Adipocyte (in vitro differentiated cells): ENCODE results near the gene PRSS50.
A peak's percentile ranks its signal among the peaks of the same experiment; 100 is the strongest.

ENCODE experiments used
- DNase-seq: peaks from one replicate; pipeline ENCODE4 v3.0.0-alpha.2; 2015; ENCODE audit warnings: low read depth
- H3K27me3 ChIP-seq: replicated peaks from 2 replicates; pipeline ENCODE4 v1.7.0; 2013; ENCODE audit warnings: mild to moderate bottlenecking, low read length, moderate library complexity; ENCODE audit not compliant: control insufficient read depth, insufficient read depth
- H3K36me3 ChIP-seq: 2 replicates; pipeline ENCODE4 v1.7.0; 2013; ENCODE audit warnings: low read length, mild to moderate bottlenecking, moderate library complexity; ENCODE audit not compliant: control insufficient read depth, insufficient read depth, severe bottlenecking
- H3K4me1 ChIP-seq: 2 replicates; pipeline ENCODE4 v1.7.0; 2013; ENCODE audit warnings: mild to moderate bottlenecking, low read length, moderate library complexity; ENCODE audit not compliant: control insufficient read depth, insufficient read depth
- H3K4me3 ChIP-seq: 2 replicates; pipeline ENCODE4 v1.7.0; 2013; ENCODE audit warnings: mild to moderate bottlenecking, low read length, moderate library complexity
- H3K9ac ChIP-seq: 2 replicates; pipeline ENCODE4 v1.7.0; 2013; ENCODE audit warnings: mild to moderate bottlenecking, low read length, moderate library complexity
- H3K9me3 ChIP-seq: 2 replicates; pipeline ENCODE4 v1.7.0; 2013; ENCODE audit warnings: mild to moderate bottlenecking, low read length, moderate library complexity; ENCODE audit not compliant: control insufficient read depth

PRSS50 gene

DNA sequence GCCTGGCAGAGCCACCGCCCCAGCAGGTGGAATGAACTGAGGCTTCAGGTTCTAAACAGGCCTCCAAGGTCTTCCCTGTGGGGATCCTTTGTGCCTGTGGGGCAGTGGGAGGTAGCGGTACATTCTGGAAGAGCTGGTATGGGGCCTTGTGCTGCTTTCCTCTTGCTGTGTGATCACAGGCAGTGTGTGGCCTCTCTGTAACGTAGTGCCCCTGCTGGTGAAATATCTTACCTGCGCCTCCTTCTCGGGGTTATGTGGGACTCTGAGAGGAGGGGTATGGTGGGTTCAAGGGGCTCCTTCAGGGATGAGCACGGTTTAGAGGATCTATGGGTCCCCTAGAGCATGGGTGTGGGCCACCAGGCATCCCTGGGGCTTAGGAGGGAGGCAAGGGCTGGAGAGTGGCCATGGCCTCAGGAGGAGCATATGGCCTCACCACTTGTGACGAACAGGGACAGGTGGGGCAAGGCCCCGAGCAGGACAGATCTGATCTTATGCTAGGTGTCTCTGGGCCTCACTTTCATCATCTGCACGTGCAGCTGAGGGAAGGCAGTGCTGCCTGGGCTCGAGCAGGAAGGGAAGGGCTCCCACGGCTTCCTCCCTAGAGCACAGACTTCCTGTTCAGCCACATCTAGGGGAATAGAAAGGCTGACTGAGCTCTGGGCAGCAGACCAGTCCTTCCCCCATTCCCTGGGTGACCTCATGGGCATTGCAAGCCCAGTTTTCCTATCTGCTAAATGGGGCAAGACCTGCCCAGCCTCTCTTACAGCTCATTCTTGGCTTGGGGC lies 22.3 kb downstream of the PRSS50 start:
- Histone ChIP-seq H3K9me3 (no peaks in the 10 kb centered on the region), H3K36me3 (no peaks in the 10 kb centered on the region), H3K4me1 (peaks cover 16% of the 10 kb centered on the region), H3K27me3 (peaks cover 10% of the 10 kb centered on the region), H3K4me3 (no peak overlapping the region), H3K9ac (no peak overlapping the region)
- DNase-seq: no peak

DNA sequence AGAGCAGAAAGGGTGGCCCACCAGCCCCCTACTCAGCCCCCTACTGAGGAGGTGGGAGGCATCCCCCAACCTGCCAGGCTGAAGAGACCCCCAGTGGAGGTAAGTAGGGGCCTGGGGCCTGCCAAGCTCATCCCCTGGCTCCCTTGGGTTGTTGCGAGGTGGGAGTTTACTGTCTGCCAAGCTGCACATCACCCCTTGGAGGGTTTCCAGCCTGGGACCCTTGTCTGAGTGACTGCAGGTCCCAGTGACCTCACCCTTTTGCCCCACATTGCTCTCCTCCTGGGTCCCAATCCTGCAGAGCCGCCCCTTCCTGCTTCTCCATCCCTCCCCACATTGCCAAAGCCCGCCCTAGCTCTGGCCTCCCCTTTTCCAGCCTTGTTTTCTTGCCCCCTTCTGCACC lies 23.1 kb downstream of the PRSS50 start:
- Histone ChIP-seq H3K4me3 (no peak overlapping the region), H3K9me3 (no peaks in the 10 kb centered on the region), H3K27me3 (peaks cover 13% of the 10 kb centered on the region), H3K4me1 (peaks cover 9% of the 10 kb centered on the region), H3K36me3 (no peaks in the 10 kb centered on the region), H3K9ac (no peak overlapping the region)
- no peak for DNase-seq

DNA sequence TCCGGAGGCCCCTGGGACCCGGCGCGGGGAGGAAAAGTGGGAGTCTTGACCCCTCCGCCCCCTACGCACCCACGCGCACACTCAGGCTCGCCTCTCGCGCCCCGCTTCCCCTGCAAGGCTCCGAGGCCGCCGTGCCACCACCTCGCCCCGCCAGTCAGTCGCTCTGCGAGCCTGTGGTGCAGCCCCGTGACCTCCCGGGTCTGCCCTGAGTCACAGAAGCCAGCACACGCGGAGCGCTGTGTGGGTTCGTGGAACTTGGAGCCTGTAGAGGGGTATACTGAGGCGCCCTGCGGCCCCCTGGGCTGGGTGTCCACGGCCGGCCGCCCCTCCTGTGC lies 23.8 kb downstream of the PRSS50 start:
- peaks cover 19% of the 10 kb centered on the region for H3K27me3 ChIP-seq
- no peaks in the 10 kb centered on the region for H3K36me3 ChIP-seq
- H3K4me1 ChIP-seq: peaks cover 7% of the 10 kb centered on the region
- no peak overlapping the region for H3K9ac ChIP-seq
- peak overlapping the region; percentile 46 for H3K4me3 ChIP-seq
- no peak for DNase-seq
- no peaks in the 10 kb centered on the region for H3K9me3 ChIP-seq

DNA sequence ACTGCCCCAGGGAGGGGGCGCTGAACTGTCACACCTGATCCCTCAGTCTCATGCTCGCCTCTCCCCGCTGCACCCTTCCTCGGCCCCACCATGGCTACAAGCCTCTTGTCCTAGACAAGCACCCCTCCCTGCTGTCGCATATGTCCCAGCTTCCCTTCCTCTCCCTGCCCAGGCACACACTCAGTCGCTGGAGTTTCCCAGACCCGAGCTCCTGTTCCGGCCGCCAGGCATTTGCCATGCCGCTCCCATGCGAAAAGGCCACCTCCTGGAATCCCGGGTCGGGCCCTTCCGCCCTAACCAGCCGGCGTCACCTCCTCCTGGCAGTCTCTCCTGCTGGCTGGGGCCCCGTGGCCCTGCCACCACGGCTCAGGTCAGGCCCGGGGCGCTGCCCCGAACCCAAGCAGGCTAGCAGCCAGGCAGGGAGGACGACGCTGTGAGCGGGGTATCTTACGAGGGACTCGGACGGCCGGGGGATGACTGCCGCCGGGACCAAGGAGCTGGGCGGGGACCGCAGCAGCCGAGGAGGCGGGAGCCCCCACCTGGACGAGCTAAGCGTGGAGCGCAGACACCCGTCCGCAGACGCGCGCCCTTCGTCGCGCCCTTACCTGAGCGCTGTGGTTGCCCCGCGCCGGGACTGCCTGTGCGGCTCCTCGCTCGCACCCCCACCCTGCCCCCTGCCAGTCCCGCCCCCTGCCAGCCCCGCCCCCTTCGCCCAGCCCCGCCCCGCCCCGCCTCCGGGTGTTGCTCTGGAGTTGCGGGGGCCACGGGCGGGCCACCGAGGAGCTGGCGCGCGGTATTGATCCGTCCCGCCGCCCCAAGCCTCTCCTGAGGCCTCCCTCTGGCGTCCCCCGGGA lies 24.4 kb downstream of the PRSS50 start, which contains the start of gene ALS2CL:
Gene ALS2CL (minus strand): TSS at position 642 of the 854 bp plus-strand sequence. CDS start 4,239 bp downstream, outside the sequence.
- Histone ChIP-seq H3K36me3 (no peaks in the 10 kb centered on the region), H3K9ac (peak within 1 kb of the TSS; percentile 67), H3K9me3 (no peaks in the 10 kb centered on the region), H3K4me3 (peak within 1 kb of the TSS; percentile 79), H3K27me3 (peaks cover 19% of the 10 kb centered on the region), H3K4me1 (peaks cover 7% of the 10 kb centered on the region)
- peak; percentile 55 for DNase-seq

DNA sequence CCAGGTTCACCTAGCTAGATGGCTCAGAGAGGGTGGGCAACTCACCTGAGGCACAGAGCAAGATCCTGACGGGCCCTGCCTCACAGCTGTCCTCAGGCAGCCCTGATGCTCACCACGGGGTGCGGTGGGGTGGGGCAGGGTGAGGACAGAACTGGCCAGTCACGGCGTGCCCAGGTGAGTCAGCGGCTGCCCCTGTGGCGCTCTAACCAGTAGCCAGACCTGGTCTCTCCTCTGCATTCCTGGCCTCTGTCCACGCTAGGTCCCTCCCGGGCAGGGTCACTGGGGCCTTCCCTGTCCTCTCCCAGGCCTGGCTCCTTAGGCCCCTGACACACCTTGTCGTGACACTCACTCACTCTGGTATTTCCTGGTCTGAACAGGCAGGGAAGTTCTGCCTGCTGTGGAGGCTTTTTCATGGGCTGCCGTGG lies 25.1 kb downstream of the PRSS50 start:
- Histone ChIP-seq H3K9ac (no peak overlapping the region), H3K36me3 (no peaks in the 10 kb centered on the region), H3K9me3 (no peaks in the 10 kb centered on the region), H3K4me1 (peaks cover 7% of the 10 kb centered on the region), H3K4me3 (no peak overlapping the region), H3K27me3 (peaks cover 19% of the 10 kb centered on the region)
- no peak for DNase-seq

DNA sequence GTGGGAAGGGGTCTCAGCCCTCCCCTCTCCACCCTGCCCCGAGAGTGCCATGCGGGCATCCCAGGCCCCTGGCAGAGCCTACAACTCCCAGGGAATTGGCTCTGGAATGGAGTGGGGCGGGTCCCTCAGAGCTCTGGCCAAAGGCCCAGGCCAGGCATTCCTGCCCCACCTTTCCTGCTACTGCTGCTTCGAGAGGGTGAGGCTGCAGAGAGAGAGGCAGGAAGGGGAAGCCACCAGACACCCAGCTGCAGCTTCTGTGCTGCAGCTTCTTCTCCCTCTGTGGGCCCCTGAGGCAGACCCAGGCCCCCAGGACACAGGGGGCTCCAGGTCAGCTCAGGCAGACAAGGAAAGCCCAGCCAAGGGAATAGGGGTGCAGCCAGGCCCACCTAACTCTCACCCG lies 26.9 kb downstream of the PRSS50 start:
- Histone ChIP-seq H3K36me3 (no peaks in the 10 kb centered on the region), H3K9ac (no peak overlapping the region), H3K4me1 (peaks cover 7% of the 10 kb centered on the region), H3K9me3 (no peaks in the 10 kb centered on the region), H3K4me3 (no peak overlapping the region), H3K27me3 (peaks cover 19% of the 10 kb centered on the region)
- DNase-seq: no peak

DNA sequence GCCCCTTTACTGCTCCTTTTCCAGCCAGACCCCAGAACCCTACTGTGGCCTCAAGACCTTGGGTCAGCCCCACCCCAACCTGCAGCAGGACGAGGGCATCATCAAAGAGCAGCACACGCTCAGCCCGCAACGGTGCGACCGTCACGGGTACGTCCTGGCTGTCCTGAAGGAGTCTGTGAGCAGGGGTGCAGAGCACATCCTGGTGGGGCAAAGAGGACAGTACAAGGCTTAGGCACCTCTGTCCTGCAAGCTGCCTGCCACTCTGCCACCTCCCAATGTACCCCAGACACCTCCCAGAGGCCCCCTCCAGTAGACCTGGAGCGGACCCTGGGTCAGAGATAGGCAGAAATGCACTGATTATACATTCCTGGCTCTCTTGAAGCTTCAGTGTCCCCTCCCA lies 32.2 kb downstream of the PRSS50 start:
- no peak for DNase-seq
- no peak overlapping the region for H3K4me3 ChIP-seq
- no peaks in the 10 kb centered on the region for H3K4me1 ChIP-seq
- no peaks in the 10 kb centered on the region for H3K36me3 ChIP-seq
- peaks cover 9% of the 10 kb centered on the region for H3K27me3 ChIP-seq
- no peak overlapping the region for H3K9ac ChIP-seq
- H3K9me3 ChIP-seq: no peaks in the 10 kb centered on the region

DNA sequence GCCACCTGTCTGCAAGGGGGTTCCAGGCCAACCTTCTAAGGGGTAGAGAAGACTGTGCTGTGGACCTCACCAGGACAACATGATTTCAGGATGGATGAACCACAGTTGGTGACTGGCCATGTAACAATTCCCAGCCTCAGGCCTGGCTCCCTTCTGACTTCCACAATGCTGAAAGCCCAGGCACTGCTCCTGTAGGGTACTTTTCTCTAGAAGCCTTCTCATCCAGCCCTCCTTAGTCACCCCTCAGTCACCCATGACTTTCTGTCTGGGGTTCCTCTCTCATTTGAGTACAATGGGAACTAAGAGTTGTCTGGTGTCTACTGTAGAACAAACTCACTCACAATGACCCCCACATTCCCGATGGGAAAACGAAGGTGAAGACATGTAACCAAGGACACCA lies 32.8 kb downstream of the PRSS50 start:
- Histone ChIP-seq H3K27me3 (peaks cover 8% of the 10 kb centered on the region), H3K4me1 (no peaks in the 10 kb centered on the region), H3K36me3 (no peaks in the 10 kb centered on the region), H3K9ac (no peak overlapping the region), H3K4me3 (no peak overlapping the region), H3K9me3 (no peaks in the 10 kb centered on the region)
- no peak for DNase-seq

DNA sequence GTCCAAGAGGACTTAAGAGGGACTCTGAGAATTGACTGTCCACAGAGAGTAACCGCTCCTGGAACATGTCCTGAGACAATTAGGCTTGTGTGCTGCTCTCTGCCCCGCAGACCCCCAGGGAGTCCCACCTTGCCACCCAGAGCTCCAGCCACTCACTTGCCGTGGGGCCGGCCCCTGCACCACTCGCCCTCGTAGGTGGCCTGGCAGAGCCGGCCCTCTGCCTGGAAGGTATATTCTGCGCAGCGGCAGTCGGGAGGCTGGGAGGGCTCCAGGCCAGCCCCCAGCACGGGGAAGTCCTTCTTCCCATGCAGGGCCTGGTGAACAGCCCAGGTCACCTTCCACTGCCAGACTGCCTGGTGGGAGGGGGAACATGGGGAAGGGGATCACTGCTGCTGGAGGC lies 34.7 kb downstream of the PRSS50 start:
- Histone ChIP-seq H3K9me3 (no peaks in the 10 kb centered on the region), H3K36me3 (no peaks in the 10 kb centered on the region), H3K4me3 (no peak overlapping the region), H3K27me3 (no peaks in the 10 kb centered on the region), H3K9ac (no peak overlapping the region), H3K4me1 (no peaks in the 10 kb centered on the region)
- DNase-seq: no peak

DNA sequence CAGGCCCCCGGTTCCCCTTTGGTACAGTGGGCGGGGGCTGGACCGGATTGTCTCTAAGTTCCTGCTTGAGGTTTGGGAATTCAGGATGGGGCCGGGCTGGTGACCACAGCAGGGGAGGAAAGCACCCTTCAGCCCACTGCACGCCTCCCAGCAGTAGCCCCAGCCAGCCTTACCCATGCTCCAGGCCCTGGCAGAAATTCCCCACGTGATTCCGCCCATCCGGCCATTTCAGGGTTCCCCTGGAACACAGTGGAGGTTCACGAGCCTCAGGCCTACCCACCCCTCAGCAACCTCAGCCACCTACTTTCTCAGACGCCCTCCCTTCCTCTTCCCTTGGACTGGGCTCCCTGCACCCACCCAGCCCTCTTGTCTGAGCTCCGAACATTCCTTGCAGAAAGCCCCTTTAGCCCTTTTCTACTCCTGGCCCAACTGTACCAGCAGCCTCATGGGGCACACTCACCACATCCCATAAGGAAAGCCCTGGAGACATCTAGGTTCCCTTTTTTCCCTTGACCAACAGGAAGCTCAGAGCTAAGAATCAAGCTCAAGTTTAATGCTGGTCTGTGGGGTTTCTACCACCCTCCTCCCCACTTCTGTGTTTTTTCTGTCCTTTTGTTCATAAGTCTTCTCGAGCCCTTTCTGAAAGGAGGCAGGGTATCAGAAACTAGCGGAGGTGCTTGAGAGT lies 35.7 kb downstream of the PRSS50 start:
- Histone ChIP-seq H3K36me3 (no peaks in the 10 kb centered on the region), H3K4me3 (no peak overlapping the region), H3K9me3 (no peaks in the 10 kb centered on the region), H3K4me1 (peaks cover 9% of the 10 kb centered on the region), H3K9ac (no peak overlapping the region), H3K27me3 (no peaks in the 10 kb centered on the region)
- no peak for DNase-seq

DNA sequence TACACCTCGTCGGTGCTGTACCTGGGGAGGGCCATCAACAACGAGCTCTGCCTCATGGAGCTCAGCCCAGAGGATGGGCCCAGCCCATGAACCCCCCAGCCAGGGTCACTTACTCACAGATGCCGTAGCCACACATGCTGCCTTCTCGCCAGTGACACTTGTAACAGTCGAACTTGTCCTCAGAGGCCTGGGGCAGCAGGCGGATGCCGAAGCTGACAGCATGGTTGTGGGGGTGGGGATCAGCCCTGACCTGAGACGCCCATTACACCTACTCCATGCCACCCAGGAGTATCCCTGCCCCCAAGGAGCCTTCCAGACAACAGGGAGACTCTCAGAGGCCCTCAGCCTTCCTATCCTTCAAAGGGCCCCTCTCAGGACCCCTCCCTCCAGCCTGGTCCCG lies 36.3 kb downstream of the PRSS50 start:
- H3K9ac ChIP-seq: no peak overlapping the region
- H3K4me3 ChIP-seq: no peak overlapping the region
- H3K9me3 ChIP-seq: no peaks in the 10 kb centered on the region
- no peak for DNase-seq
- H3K4me1 ChIP-seq: peaks cover 11% of the 10 kb centered on the region
- H3K27me3 ChIP-seq: no peaks in the 10 kb centered on the region
- H3K36me3 ChIP-seq: no peaks in the 10 kb centered on the region
